ENCODE data around the gene TCEAL4.
"Not testable (repeated sequence)": the region's sequence is repeated elsewhere in the genome, so short reads cannot be mapped to it uniquely, and the experiment has no call there.

Gene TCEAL4
- 3.4 to 11.9 (median 8.8) reads per million in 4 experiments for total RNA-seq

- peak; percentile 1 for DNase-seq
Measured at GRCh38 chrX:103585411-103586313, at the start of gene TCEAL4. Gene TCEAL4, plus strand, starts transcription at chrX:103585515. Its CDS starts 1,161 bp downstream, at chrX:103586676.

- DNase-seq, result no peak
Measured at GRCh38 chrX:103536071-103536470, 49.2 kb upstream of the TCEAL4 start.

DNA sequence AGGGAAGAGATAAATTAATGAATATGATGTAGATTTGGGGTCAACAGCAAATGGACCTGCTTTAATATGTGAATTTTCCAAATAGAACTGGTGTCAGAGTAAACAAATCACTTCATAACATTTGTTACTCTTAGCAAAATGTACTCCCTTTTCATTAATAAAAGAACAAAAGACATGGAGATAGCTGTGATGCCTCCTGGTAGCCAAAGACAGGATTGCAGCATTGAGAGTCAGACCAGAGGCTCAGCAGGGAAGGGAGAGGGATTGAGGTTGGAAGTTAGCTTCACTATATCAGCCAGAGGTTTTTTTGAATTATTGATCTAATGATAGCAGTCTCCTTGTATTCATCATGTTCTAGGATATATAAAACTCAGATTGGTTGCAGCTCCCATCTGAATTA is 48.6 kb upstream of the TCEAL4 start:
- no peak for DNase-seq

GRCh38 chrX:103537871-103538387 is 47.4 kb upstream of the TCEAL4 start:
- DNase-seq, result no peak

DNA sequence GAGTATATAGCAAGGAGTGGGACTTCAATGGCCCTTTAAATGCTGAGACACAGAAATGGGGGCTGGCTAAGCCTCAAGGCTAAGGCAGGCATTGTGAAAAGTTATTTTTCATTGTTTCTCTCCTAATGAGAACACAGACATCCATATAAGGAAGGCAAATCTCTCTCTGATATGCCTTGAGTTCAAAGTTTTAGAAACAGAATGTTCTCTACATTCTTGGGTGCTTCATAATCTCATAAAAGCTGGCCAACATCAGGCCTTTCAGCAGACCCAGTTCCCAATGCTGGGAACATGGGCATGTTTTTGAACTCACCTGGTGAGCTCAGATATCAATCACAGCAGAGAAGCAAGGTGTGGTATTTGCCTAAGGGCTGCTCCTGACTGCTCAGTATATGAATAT is 46.6 kb upstream of the TCEAL4 start:
- no peak for DNase-seq

DNA sequence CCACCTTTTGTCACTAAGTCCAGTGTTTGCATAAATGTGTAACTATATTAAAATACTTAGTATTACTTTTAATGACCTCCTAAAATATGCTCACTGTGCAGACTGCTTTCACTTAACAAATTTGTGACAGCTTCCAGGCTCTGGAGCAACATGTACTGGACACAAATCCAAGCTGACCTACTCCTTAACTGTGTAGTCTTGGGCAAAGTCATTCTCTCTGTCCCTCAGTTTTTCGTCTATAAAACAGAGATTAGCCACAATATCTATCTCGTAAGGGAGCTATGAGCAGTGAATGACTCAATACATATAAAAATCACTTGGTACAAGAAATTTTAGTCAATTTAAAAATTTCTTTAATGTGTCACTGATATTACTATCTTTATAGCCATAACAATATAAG is 45.6 kb upstream of the TCEAL4 start:
- no peak for DNase-seq

GRCh38 chrX:103540145-103540544 is 45.2 kb upstream of the TCEAL4 start:
- DNase-seq, result no peak

- DNase-seq, result no peak
Measured at GRCh38 chrX:103549916-103550315, 35.4 kb upstream of the TCEAL4 start.

GRCh38 chrX:103550415-103551051 is 34.8 kb upstream of the TCEAL4 start:
- DNase-seq, result no peak

GRCh38 chrX:103552236-103552635 is 33.1 kb upstream of the TCEAL4 start:
- DNase-seq, result no peak

GRCh38 chrX:103554687-103555424 is 30.5 kb upstream of the TCEAL4 start:
- DNase-seq, result peak; percentile 37

DNA sequence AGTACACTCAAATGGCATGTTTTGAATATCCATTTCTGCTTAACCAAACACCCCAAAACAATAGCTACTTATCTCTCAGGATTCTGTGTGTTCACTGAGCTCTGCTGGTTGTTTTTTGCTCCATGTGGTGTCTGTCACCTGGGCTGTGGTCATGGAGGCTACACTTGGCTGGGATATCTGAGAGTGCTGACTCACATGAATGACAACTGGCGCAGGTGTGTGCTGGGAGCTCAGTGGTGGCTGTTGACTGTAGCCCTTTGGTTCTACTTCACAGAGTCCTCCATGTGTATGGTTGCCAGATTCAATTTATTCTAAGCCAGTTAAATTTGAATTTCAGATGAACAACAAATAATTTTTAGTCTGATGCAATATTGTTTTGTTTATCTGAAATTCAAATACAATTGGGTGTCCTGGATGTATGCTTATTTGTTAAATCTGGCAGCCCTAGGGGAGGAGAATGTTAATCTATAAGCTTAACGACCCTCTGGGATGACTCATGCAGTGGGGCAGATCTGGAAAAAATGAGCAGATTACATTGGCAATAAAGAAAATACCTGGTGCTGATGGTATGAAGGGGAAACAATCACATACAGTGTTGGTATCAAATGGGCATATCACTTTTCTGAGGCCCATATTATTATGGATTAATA is 28.2 kb upstream of the TCEAL4 start:
- DNase-seq, result no peak

- DNase-seq, result no peak
Measured at GRCh38 chrX:103560256-103560655, 25.1 kb upstream of the TCEAL4 start.

- no peak for DNase-seq
Measured at GRCh38 chrX:103562801-103563200, 22.5 kb upstream of the TCEAL4 start.

DNA sequence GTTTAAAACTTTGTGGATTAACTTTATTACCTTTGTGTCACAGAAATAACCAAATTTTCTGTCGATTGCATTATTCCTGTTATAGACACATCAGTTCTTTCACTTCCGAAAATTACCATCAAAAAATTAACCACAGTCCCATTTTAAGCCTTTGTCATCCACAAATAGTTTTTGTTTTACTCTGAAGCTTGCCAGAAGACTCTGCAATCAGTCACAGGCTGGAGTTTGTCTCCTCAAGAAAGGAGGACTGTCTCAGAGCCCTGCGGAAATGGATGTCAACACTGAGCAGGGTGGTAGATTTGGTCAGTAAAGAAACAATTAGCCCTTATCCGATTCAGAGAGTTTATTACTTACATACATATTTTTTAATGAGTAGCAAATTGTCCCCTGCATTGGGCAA is 20.1 kb upstream of the TCEAL4 start:
- no peak for DNase-seq

GRCh38 chrX:103565752-103566151 is 19.6 kb upstream of the TCEAL4 start:
- DNase-seq, result no peak

GRCh38 chrX:103571121-103571520 is 14.2 kb upstream of the TCEAL4 start:
- no peak for DNase-seq

GRCh38 chrX:103571726-103572125 is 13.6 kb upstream of the TCEAL4 start:
- DNase-seq, result no peak

- DNase-seq, result no peak
Measured at GRCh38 chrX:103573202-103573601, 12.1 kb upstream of the TCEAL4 start.

DNA sequence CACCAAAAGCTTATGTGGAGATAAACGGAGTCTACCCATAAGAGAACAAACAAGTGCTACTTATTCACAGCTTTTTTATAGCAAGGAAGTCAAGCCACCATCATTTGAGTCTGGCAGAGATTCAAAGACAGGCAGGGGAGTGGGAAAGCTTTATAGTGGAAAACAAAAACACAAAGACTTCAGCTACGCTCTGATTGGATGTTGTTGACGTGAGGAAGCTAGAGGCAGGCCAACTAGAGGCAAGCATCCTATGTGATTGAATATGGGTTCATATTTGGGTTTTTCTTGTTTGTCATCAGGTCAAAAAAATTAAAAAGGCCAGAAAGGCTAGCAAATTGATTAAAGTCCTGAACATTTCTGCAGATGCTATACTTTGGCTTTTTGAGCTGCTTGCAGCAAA is 719 bp upstream of the TCEAL4 start:
- no peak for DNase-seq

- no peak for DNase-seq
Measured at GRCh38 chrX:103586314-103586646, 965 bp downstream of the TCEAL4 start.

- DNase-seq, result no peak
Measured at GRCh38 chrX:103586659-103587058, 1.3 kb downstream of the TCEAL4 start.

DNA sequence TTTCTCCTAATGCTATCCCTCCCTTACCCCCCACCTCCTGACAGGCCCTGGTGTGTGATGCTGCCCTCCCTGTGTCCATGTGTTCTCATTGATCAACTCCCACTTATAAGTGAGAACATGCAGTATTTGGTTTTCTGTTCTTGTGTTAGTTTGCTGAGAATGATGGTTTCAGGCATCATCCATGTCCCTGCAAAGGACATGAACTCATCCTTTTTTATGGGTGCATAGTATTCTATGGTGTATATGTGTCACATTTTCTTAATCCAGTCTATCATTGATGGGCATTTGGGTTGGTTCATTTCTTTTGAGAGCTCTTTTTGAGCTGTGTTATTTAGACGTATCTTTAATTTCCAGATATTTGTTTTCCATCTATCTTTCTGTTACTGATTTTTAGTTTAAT is 7.0 kb downstream of the TCEAL4 start:
- not testable (repeated sequence) for DNase-seq
